B cell (primary cell): Measurements from ENCODE around the gene AUP1. TPM values are rescaled to one million over a fixed set of nuclear protein-coding genes. Genes with fewer than 3 reads are reported as not detected.
A peak's percentile ranks its signal among the peaks of the same experiment; 100 is the strongest.

Experiments
- ATAC-seq: fragments of 200-7000 bp; cut with Tn5 transposase; one replicate; pipeline ENCODE4 v1.10.0; 2021; ENCODE audit warnings: low read depth, mild to moderate bottlenecking, moderate number of reproducible peaks, moderate library complexity
- CTCF ChIA-PET: fragments of 350-600 bp; sonication (Branson Sonifier 250); formaldehyde crosslinking; loops from one replicate; lab custom pipeline; 2021; ENCODE audit warnings: antibody characterized with exemption, inconsistent platforms; lab: Charles Lee
- POLR2A ChIA-PET: fragments of 350-600 bp; sonication (Branson Sonifier 250); formaldehyde crosslinking; loops from one replicate; lab custom pipeline; 2021; ENCODE audit warnings: antibody characterized with exemption; lab: Charles Lee
- DNase-seq: peaks from one replicate; pipeline ENCODE4 v3.0.0; 2013
- H2AFZ ChIP-seq: 2 replicates; pipeline ENCODE4 v1.6.1; 2012; ENCODE audit warnings: mild to moderate bottlenecking, low read depth, low read length; ENCODE audit not compliant: insufficient read depth, poor library complexity, severe bottlenecking
- H3K27ac ChIP-seq, 2 donors: 1 replicate in 1 of 2; 2 replicates in 1 of 2; pipeline ENCODE4 v1.5.1; 2012 to 2013; ENCODE audit warnings: low read length in 2 of 2, mild to moderate bottlenecking in 2 of 2, moderate library complexity in 1 of 2
- H3K27me3 ChIP-seq, 4 experiments: fragments of 200-600 bp in 1 of 4; sonication (generic) in 1 of 4; replicated peaks in 1 of 4; 1 replicate in 2 of 4; 2 replicates in 2 of 4; pipeline versions ENCODE4 v1.6.1 to v1.7.0; 2013 to 2016; ENCODE audit warnings: low read length in 3 of 4, mild to moderate bottlenecking in 2 of 4, mixed read lengths in 1 of 4, moderate library complexity in 1 of 4; ENCODE audit not compliant: insufficient read depth in 4 of 4, control insufficient read depth in 3 of 4; ENCODE audit errors: control extremely low read depth in 1 of 4
- H3K36me3 ChIP-seq, 2 experiments: replicated peaks in 1 of 2; 1 replicate in 1 of 2; 2 replicates in 1 of 2; pipeline versions ENCODE4 v1.6.1 to v1.7.1; 2013; ENCODE audit warnings: low read length in 1 of 2; ENCODE audit not compliant: insufficient read depth in 2 of 2, control insufficient read depth in 1 of 2; ENCODE audit errors: control extremely low read depth in 1 of 2, extremely low read depth in 1 of 2
- H3K4me1 ChIP-seq, 2 donors: fragments of 200-600 bp in 1 of 2; sonication (generic) in 1 of 2; 1 replicate in 1 of 2; 2 replicates in 1 of 2; pipeline versions ENCODE4 v1.5.1 to v1.6.1; 2013 to 2017; ENCODE audit warnings: low read length in 2 of 2; ENCODE audit not compliant: control insufficient read depth in 2 of 2, insufficient read depth in 2 of 2
- H3K4me2 ChIP-seq: replicated peaks from 2 replicates; pipeline ENCODE3; 2012; ENCODE audit warnings: mild to moderate bottlenecking, low read depth, low read length; ENCODE audit not compliant: poor library complexity, severe bottlenecking
- H3K4me3 ChIP-seq, 5 experiments: fragments of 200-600 bp in 1 of 5; sonication (generic) in 1 of 5; 1 replicate in 3 of 5; 2 replicates in 2 of 5; pipeline versions ENCODE4 v1.5.1 to v1.7.0; 2011 to 2016; ENCODE audit warnings: low read length in 4 of 5, mild to moderate bottlenecking in 4 of 5, low read depth in 2 of 5, control low read depth in 1 of 5, moderate library complexity in 1 of 5; ENCODE audit not compliant: insufficient read depth in 1 of 5; ENCODE audit errors: control extremely low read depth in 1 of 5, extremely low read depth in 1 of 5
- H3K79me2 ChIP-seq: fragments of 200-600 bp; sonication (generic); one replicate; pipeline ENCODE4 v1.6.0; 2016; ENCODE audit warnings: low read length; ENCODE audit not compliant: control insufficient read depth, insufficient read depth
- H3K9ac ChIP-seq: fragments of 200-600 bp; sonication (generic); 2 replicates; pipeline ENCODE4 v1.6.1; 2017; ENCODE audit warnings: mild to moderate bottlenecking, low read length, moderate library complexity
- H3K9me3 ChIP-seq, 3 donors: one replicate each; pipeline versions ENCODE4 v1.6.1 to v1.7.1; 2013; ENCODE audit warnings: low read length in 2 of 3; ENCODE audit not compliant: control insufficient read depth in 2 of 3, insufficient read depth in 1 of 3; ENCODE audit errors: control extremely low read depth in 1 of 3
- H4K20me1 ChIP-seq: 2 replicates; pipeline ENCODE4 v1.6.0; 2012; ENCODE audit warnings: mild to moderate bottlenecking, low read length; ENCODE audit not compliant: insufficient read depth, control insufficient read depth, poor library complexity, severe bottlenecking
- H3K27ac Mint-ChIP-seq: one replicate; pipeline ENCODE4 v1.8.0; 2021; ENCODE audit warnings: mixed read lengths
- H3K27me3 Mint-ChIP-seq: one replicate; pipeline ENCODE4 v1.8.0; 2021; ENCODE audit warnings: mixed read lengths
- H3K4me1 Mint-ChIP-seq: one replicate; pipeline ENCODE4 v1.8.0; 2021; ENCODE audit warnings: mixed read lengths
- H3K4me3 Mint-ChIP-seq: one replicate; pipeline ENCODE4 v1.8.0; 2021; ENCODE audit warnings: mixed read lengths
- H3K9me3 Mint-ChIP-seq: one replicate; pipeline ENCODE4 v1.8.0; 2022; ENCODE audit warnings: mixed read lengths; ENCODE audit not compliant: insufficient read depth
- EZH2 ChIP-seq: IDR thresholded peaks from 2 replicates; pipeline ENCODE4 v1.6.1; 2012; ENCODE audit warnings: borderline replicate concordance, low read depth, mild to moderate bottlenecking, moderate library complexity, low read length; ENCODE audit not compliant: insufficient read depth, poor library complexity, severe bottlenecking
- WGBS: methylation state at CpG from one replicate; pipeline ENCODE4 v1.1.5; 2013; ENCODE audit warnings: missing lambda C conversion rate; ENCODE audit not compliant: insufficient coverage; 5-methylcytosine and 5-hydroxymethylcytosine counted together
- intact Hi-C: fragments of 100-400 bp; cut with micrococcal nuclease; formaldehyde crosslinking; loops from one replicate; pipeline ENCODE4 v1.10.0; 2022
- polyA plus RNA-seq: library from polyadenylated mRNA; depleted of rRNA; stranded (reverse); fragments of >200 nt; gene quantifications from 2 replicates; pipeline ENCODE4 v1.2.3, GENCODE V29; 2012
- total RNA-seq, 2 donors: library from RNA; stranded (reverse); fragments of 120-200 nt in 1 of 2; gene quantifications; 1 replicate in 1 of 2; 2 replicates in 1 of 2; pipeline versions ENCODE4 v1.2.3 to v1.2.4, GENCODE V29; 2013 to 2022
- TF ChIP-seq, protein P1 (sequence below): fragments of 200-600 bp; IDR thresholded peaks from one replicate; pipeline ENCODE4 v1.8.0; 2022; ENCODE audit warnings: antibody characterized with exemption, mild to moderate bottlenecking

AUP1 gene
- total and polyA plus RNA-seq, 2 donors (not counting 1 experiment from before 2014, with no cell fraction given) = 201 to 525 TPM

DNA sequence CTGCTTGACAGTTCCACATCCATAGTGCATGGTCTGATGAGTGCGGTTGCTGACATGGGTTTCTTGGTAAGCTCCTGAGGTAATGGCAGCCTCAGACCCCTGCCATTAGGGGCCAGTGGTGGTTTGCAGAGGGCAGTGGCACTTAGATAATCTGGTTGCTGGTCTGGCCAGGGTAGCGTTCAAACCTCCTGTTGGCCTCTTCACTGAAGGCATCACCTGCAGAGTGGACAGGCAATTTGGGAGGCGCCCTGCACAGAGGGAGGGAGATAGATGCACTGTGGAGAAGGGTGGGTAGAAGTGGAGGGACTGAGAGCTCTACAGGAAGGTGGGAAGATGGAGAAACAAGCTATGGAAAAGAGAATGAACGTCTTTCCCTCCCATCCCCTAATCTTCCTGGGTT, 4.0 kb upstream of the AUP1 start:
- ChIA-PET POLR2A (no interaction called here), CTCF (interaction anchor here (1.2 to 9.6 kb wide), 5 partner anchors 11 to 159 kb away, joined by 3 to 71 read pairs (median 6); partner anchors contain the start of genes CCDC142, PCGF1 and TTC31)
- Histone ChIP-seq H3K9me3 (no peaks in the 10 kb centered on the region), H2AFZ (no peak overlapping the region), H3K79me2 (peaks cover 30% of the 10 kb centered on the region), H3K36me3 (peaks cover 0 to 20% of the 10 kb centered on the region in 2 experiments), H3K4me3 (no peak overlapping the region), H3K27ac (no peak overlapping the region), H3K4me2 (no peak overlapping the region), H4K20me1 (peaks cover under 1% of the 10 kb centered on the region), H3K9ac (no peak overlapping the region), H3K4me1 (peaks cover 27 to 37% of the 10 kb centered on the region in 2 donors), H3K27me3 (no peaks in the 10 kb centered on the region)
- ATAC-seq (no peak), DNase-seq (no peak)
- no peaks in the 10 kb centered on the region for H3K27me3 Mint-ChIP-seq
- WGBS = 95% methylated on average over 2 of the region's 4 CpGs
- peaks cover 38% of the 10 kb centered on the region for H3K4me1 Mint-ChIP-seq
- no peak overlapping the region for H3K4me3 Mint-ChIP-seq
- intact Hi-C loops = loop anchor here (5.0 kb wide), 1 partner anchor 36 kb away; the partner anchor contains the start of gene LBX2
- H3K27ac Mint-ChIP-seq = no peak overlapping the region
- no peaks in the 10 kb centered on the region for H3K9me3 Mint-ChIP-seq
- TF ChIP-seq, protein P1, sequence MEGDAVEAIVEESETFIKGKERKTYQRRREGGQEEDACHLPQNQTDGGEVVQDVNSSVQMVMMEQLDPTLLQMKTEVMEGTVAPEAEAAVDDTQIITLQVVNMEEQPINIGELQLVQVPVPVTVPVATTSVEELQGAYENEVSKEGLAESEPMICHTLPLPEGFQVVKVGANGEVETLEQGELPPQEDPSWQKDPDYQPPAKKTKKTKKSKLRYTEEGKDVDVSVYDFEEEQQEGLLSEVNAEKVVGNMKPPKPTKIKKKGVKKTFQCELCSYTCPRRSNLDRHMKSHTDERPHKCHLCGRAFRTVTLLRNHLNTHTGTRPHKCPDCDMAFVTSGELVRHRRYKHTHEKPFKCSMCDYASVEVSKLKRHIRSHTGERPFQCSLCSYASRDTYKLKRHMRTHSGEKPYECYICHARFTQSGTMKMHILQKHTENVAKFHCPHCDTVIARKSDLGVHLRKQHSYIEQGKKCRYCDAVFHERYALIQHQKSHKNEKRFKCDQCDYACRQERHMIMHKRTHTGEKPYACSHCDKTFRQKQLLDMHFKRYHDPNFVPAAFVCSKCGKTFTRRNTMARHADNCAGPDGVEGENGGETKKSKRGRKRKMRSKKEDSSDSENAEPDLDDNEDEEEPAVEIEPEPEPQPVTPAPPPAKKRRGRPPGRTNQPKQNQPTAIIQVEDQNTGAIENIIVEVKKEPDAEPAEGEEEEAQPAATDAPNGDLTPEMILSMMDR = no peak
- TF ChIP-seq EZH2 = no peak

DNA sequence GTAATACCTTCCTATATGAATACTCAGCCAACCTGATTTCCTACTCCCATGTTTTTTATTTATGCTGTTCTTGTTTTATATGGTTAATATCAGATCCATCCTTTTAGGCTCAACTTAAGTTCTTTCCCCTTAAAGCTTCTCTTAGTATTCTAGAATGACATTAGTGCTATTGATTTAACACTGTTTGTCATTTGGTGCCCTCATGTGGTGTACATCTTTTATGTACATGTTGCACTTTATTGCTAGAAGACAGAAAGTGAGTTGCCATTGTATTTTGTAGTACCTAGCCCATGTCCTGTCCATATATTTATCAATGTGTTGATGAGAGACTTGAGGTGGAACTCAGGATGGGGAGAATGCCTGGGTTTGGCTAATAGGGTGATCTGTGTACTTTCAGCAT, 2.7 kb upstream of the AUP1 start:
- peak overlapping the region; percentile 2 for H3K27ac Mint-ChIP-seq
- no peaks in the 10 kb centered on the region for H3K9me3 ChIP-seq
- no peaks in the 10 kb centered on the region for H3K27me3 ChIP-seq
- POLR2A ChIA-PET = interaction anchor here (0.6 to 1.9 kb wide), 5 partner anchors 12 to 1247 kb away, joined by 3 to 5 read pairs (median 3); partner anchors contain the start of genes CCDC142, FBXO41, PCGF1 and TTC31
- DNase-seq = peak; percentile 65
- H3K4me1 ChIP-seq = peaks cover 27 to 35% of the 10 kb centered on the region in 2 donors
- ATAC-seq = no peak
- no peaks in the 10 kb centered on the region for H3K9me3 Mint-ChIP-seq
- H3K36me3 ChIP-seq = peaks cover 0 to 30% of the 10 kb centered on the region in 2 experiments
- CTCF ChIA-PET = interaction anchor here (0.7 to 9.6 kb wide), 27 partner anchors 9 to 708 kb away, joined by 3 to 71 read pairs (median 4); partner anchors contain the start of genes CCDC142, INO80B, PCGF1 and STAMBP
- peak overlapping the region; percentile 95 for H3K4me2 ChIP-seq
- peak overlapping the region in 1 of 2 donors; percentile 84 for H3K27ac ChIP-seq
- intact Hi-C loops = loop anchor here (5.0 kb wide), 1 partner anchor 35 kb away; the partner anchor contains the start of gene LBX2
- no peak for TF ChIP-seq EZH2
- TF ChIP-seq, protein P1 = peak; percentile 49
- H3K4me3 Mint-ChIP-seq = peak overlapping the region; percentile 13
- no peak overlapping the region for H3K4me3 ChIP-seq
- no peak overlapping the region for H2AFZ ChIP-seq
- no peaks in the 10 kb centered on the region for H3K27me3 Mint-ChIP-seq
- H3K4me1 Mint-ChIP-seq = peaks cover 33% of the 10 kb centered on the region
- peaks cover 5% of the 10 kb centered on the region for H4K20me1 ChIP-seq
- H3K9ac ChIP-seq = no peak overlapping the region
- H3K79me2 ChIP-seq = peaks cover 31% of the 10 kb centered on the region
